Measurements from ENCODE around the gene ARHGAP5. TPM values are rescaled to one million over a fixed set of nuclear protein-coding genes. Genes with fewer than 3 reads are reported as not detected.

Gene ARHGAP5
- total and polyA plus RNA-seq, 3 experiments from 2014 or later = 15.9 to 38.2 (median 37.9) TPM

DNA sequence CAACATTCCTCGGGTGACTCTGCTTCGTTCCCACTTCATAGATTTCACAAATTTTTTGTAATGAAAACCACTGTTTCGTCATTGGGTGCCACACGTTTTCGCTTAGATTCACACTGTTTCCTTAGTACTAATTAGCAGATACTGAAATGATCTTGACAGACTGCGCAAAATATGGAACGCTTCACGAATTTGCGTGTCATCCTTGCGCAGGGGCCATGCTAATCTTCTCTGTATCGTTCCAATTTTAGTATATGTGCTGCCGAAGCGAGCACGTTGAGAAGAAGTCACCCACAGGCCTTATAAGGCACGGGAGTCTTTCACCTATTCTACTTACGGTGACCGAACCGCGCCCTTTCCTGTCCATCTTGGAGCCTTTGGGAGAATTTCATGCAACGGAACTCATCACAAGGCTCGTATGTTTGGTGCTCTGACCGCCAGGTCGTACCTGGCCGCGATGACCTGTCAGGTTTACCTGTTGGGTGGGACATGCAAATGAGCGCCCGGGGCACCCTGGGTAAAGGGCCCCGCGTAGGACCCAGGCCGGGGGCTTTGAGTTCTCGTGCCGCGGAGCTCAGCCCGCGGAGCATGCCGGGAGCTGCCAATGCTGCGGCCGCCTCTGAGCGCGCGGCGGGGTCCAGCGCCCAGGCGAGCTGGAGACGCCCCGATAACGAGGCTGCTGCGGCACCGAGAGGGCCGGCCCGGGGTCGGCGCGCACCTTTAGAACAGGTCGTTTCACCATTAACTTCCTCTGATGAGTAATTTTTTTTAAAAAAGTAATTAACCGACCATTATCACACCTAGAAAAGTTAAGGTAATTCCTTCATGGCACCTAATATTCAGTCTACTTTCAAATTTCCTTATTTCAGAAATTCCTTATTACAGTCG, 126.1 kb downstream of the ARHGAP5 start, which contains the start of gene RNU6-8:
TSS of gene RNU6-8 (minus strand) at position 272 of the 885 bp plus-strand sequence.
- Mint-ChIP-seq H3K27ac (peak within 1 kb of the TSS; percentile 95 to 100 (median 99)), H3K27me3 (peaks cover 3 to 10% of the 10 kb centered on the region in 2 donors), H3K9me3 (peaks cover 0 to 3% (median 0%) of the 10 kb centered on the region in 5 donors), H3K36me3 (peaks cover 0 to 14% (median 0%) of the 10 kb centered on the region in 3 donors), H3K4me1 (peaks cover 29 to 43% (median 40%) of the 10 kb centered on the region in 3 donors), H3K4me3 (peak within 1 kb of the TSS; percentile 85 to 97 (median 92))
- H3K4me1 ChIP-seq (ENCODE audit: insufficient read depth, low read length) = peaks cover 16% of the 10 kb centered on the region
- peak; percentile 70 to 95 (median 88) for DNase-seq
- no peaks in the 10 kb centered on the region for H3K9me3 ChIP-seq (ENCODE audit: low read length)
- no peaks in the 10 kb centered on the region for H3K36me3 ChIP-seq (ENCODE audit: insufficient read depth, low read length)
- H3K4me3 ChIP-seq (ENCODE audit: low read length) = peak within 1 kb of the TSS; percentile 85
- ChIA-PET CTCF (interaction anchor here (1.9 kb wide), 1 partner anchor 128 kb away, joined by 18 read pairs; the partner anchor contains the start of gene ARHGAP5), POLR2A (interaction anchor here (0.7 to 3.0 kb wide), 3 partner anchors 127 to 1177 kb away, joined by 3 to 21 read pairs (median 4); partner anchors contain the start of genes ARHGAP5 and DTD2)
- H3K27ac ChIP-seq (ENCODE audit: low read depth, low read length) = peak within 1 kb of the TSS; percentile 97
- no peaks in the 10 kb centered on the region for H3K27me3 ChIP-seq (ENCODE audit: insufficient read depth, low read length, poor library complexity, severe bottlenecking)

DNA sequence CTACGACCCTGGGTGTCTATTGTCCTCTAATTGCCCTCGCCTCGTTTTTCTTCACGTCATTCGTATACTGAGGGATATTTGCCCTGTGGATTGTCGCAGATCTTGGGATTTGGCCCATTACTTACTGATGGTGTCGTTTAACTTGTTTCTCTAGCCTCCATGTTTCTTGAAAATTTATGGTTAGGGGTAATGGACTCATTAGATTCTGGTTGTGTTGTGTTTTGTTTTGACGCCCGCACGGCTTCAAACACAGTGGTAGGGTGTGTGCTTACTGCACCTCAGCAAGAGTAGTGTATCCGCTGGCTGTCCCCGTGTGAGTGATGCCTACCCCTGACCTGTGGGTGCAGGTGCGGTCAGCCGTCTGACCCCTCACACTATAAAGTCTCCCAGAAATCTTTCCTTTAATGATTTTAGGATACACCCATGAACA, 126.8 kb downstream of the ARHGAP5 start:
- Histone ChIP-seq H3K4me1 (ENCODE audit: insufficient read depth, low read length) (peaks cover 16% of the 10 kb centered on the region), H3K36me3 (ENCODE audit: insufficient read depth, low read length) (no peaks in the 10 kb centered on the region), H3K27ac (ENCODE audit: low read depth, low read length) (peak overlapping the region; percentile 97), H3K27me3 (ENCODE audit: insufficient read depth, low read length, poor library complexity, severe bottlenecking) (no peaks in the 10 kb centered on the region), H3K9me3 (ENCODE audit: low read length) (no peaks in the 10 kb centered on the region), H3K4me3 (ENCODE audit: low read length) (peak overlapping the region; percentile 85)
- ChIA-PET CTCF (interaction anchor here (1.9 kb wide), 1 partner anchor 129 kb away, joined by 18 read pairs; the partner anchor contains the start of gene ARHGAP5), POLR2A (interaction anchor here (0.7 to 3.0 kb wide), 2 partner anchors 127 to 746 kb away, joined by 3 to 21 read pairs; partner anchors contain the start of genes ARHGAP5 and DTD2)
- peaks cover 0 to 3% (median 0%) of the 10 kb centered on the region in 5 donors for H3K9me3 Mint-ChIP-seq
- DNase-seq = peak in 2 of 5 donors; percentile 3 to 46
- peak overlapping the region; percentile 85 to 97 (median 92) for H3K4me3 Mint-ChIP-seq
- peaks cover 29 to 43% (median 40%) of the 10 kb centered on the region in 3 donors for H3K4me1 Mint-ChIP-seq
- H3K27ac Mint-ChIP-seq = peak overlapping the region; percentile 7 to 100 (median 96)
- peaks cover 3 to 12% of the 10 kb centered on the region in 2 donors for H3K27me3 Mint-ChIP-seq
- peaks cover 0 to 14% (median 0%) of the 10 kb centered on the region in 3 donors for H3K36me3 Mint-ChIP-seq

DNA sequence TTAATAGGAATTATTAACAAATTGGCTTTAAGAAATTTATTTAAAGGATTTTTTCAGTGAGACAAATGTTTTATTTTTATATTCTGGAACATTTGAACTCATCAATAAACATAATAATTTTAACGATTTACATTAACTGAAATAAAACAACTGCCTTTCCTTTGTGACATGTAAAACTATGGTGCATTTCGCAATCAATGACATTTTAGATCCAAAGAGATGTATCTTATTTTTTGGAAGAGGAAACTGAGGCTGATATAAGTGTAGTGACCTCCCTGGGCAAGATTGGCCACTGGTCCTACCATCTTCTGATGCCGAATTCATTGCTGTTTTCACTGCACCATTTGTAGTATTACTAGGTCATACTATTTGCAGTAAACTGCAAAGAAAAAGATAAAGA, 128.4 kb downstream of the ARHGAP5 start:
- ChIA-PET POLR2A (no interaction called here), CTCF (no interaction called here)
- H3K36me3 ChIP-seq (ENCODE audit: insufficient read depth, low read length) = no peaks in the 10 kb centered on the region
- Mint-ChIP-seq H3K27ac (peak overlapping the region in 1 of 8 donors; percentile 51), H3K4me3 (peak overlapping the region in 1 of 7 donors; percentile 68), H3K4me1 (peaks cover 29 to 38% (median 35%) of the 10 kb centered on the region in 3 donors), H3K27me3 (peaks cover 0 to 14% of the 10 kb centered on the region in 2 donors), H3K9me3 (peaks cover 0 to 3% (median 0%) of the 10 kb centered on the region in 5 donors), H3K36me3 (peaks cover 0 to 14% (median 0%) of the 10 kb centered on the region in 3 donors)
- H3K27ac ChIP-seq (ENCODE audit: low read depth, low read length) = no peak overlapping the region
- DNase-seq = no peak
- H3K4me3 ChIP-seq (ENCODE audit: low read length) = no peak overlapping the region
- no peaks in the 10 kb centered on the region for H3K27me3 ChIP-seq (ENCODE audit: insufficient read depth, low read length, poor library complexity, severe bottlenecking)
- H3K9me3 ChIP-seq (ENCODE audit: low read length) = no peaks in the 10 kb centered on the region
- H3K4me1 ChIP-seq (ENCODE audit: insufficient read depth, low read length) = peaks cover 16% of the 10 kb centered on the region

DNA sequence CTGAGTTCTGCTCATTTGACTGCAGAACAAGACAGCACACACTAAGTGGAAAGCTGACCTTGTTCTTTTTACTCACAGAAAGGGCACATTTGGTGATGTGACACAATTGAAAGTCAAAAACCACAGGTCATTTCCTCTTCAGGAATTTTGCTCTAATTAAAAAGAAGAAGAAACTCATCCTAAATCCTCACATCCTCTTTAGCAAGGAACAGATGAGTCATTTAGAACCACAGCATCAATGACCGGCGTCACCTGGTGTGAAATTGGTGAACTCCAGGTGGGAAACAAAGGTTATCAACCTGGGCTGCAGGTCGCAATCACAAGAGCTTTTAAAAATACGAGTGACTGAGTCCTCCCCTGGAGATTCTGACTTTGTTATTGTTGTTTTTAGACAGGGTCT, 128.9 kb downstream of the ARHGAP5 start:
- Mint-ChIP-seq H3K36me3 (peaks cover 0 to 13% (median 0%) of the 10 kb centered on the region in 3 donors), H3K9me3 (peaks cover 0 to 3% (median 0%) of the 10 kb centered on the region in 5 donors), H3K27ac (peak overlapping the region in 1 of 8 donors; percentile 51), H3K27me3 (peaks cover under 1 to 14% of the 10 kb centered on the region in 2 donors), H3K4me3 (peak overlapping the region in 2 of 7 donors; percentile 12 to 68), H3K4me1 (peaks cover 27 to 34% (median 30%) of the 10 kb centered on the region in 3 donors)
- no peaks in the 10 kb centered on the region for H3K9me3 ChIP-seq (ENCODE audit: low read length)
- H3K36me3 ChIP-seq (ENCODE audit: insufficient read depth, low read length) = no peaks in the 10 kb centered on the region
- H3K27me3 ChIP-seq (ENCODE audit: insufficient read depth, low read length, poor library complexity, severe bottlenecking) = no peaks in the 10 kb centered on the region
- no peak overlapping the region for H3K4me3 ChIP-seq (ENCODE audit: low read length)
- peaks cover 16% of the 10 kb centered on the region for H3K4me1 ChIP-seq (ENCODE audit: insufficient read depth, low read length)
- H3K27ac ChIP-seq (ENCODE audit: low read depth, low read length) = no peak overlapping the region
- ChIA-PET POLR2A (no interaction called here), CTCF (interaction anchor here (1.2 kb wide), 1 partner anchor 47 kb away, joined by 3 read pairs; no protein-coding TSS in a partner anchor)
- DNase-seq = no peak

DNA sequence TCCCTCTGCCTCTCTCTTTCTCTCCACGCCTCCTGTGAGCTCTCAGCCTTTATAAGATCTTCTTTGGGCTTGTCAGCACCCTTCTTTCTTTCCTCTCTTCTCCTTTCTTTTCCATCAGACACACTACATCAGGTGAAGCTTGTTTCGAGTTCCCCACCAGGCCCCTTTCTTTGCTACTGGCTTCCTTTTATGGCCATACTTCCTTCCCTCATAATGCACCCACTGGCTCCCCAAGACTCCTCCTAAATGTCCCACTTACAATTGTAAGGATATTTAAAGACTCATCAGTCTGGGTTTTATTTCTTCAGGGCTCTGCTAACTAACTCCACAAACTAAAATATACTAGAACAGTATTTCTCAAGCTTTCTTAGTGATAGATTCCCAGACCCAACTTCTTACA, 129.4 kb downstream of the ARHGAP5 start:
- POLR2A ChIA-PET = no interaction called here
- DNase-seq = no peak
- CTCF ChIA-PET = interaction anchor here (1.2 kb wide), 1 partner anchor 47 kb away, joined by 3 read pairs; no protein-coding TSS in a partner anchor

DNA sequence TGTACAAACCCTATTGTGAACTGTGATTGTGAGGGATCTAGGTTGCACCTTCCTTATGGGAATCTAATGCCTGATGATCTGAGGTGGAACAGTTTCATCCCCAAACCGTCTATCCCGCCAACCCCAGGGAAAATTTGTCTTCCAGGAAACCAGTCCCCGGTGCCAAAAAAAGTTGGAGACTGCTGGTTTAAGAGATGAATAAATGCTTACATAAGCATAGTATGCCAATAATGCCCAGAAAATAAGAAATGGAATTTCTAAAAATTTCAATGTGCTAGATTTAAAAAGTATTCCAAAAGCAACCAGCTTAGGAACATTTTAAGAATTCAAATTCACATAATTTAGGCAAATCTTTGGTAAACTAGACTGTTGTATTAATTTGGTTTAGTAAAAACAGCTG, 131.4 kb downstream of the ARHGAP5 start:
- H3K4me1 Mint-ChIP-seq = peaks cover 8 to 13% (median 10%) of the 10 kb centered on the region in 3 donors
- H3K36me3 Mint-ChIP-seq = peaks cover 0 to 2% (median 0%) of the 10 kb centered on the region in 3 donors
- H3K9me3 Mint-ChIP-seq = no peaks in the 10 kb centered on the region
- H3K27me3 Mint-ChIP-seq = peaks cover 13 to 14% of the 10 kb centered on the region in 2 donors
- Histone ChIP-seq H3K4me3 (ENCODE audit: low read length) (no peak overlapping the region), H3K27ac (ENCODE audit: low read depth, low read length) (no peak overlapping the region), H3K36me3 (ENCODE audit: insufficient read depth, low read length) (no peaks in the 10 kb centered on the region), H3K9me3 (ENCODE audit: low read length) (no peaks in the 10 kb centered on the region), H3K27me3 (ENCODE audit: insufficient read depth, low read length, poor library complexity, severe bottlenecking) (no peaks in the 10 kb centered on the region), H3K4me1 (ENCODE audit: insufficient read depth, low read length) (peaks cover 9% of the 10 kb centered on the region)
- H3K4me3 Mint-ChIP-seq = no peak overlapping the region
- ChIA-PET POLR2A (interaction anchor here (0.6 kb wide), 1 partner anchor 122 kb away, joined by 3 read pairs; no protein-coding TSS in a partner anchor), CTCF (no interaction called here)
- no peak for DNase-seq
- no peak overlapping the region for H3K27ac Mint-ChIP-seq

More for the DNA sequence above, 129.4 kb downstream of the ARHGAP5 start:
- Mint-ChIP-seq H3K36me3 (peaks cover 0 to 9% (median 0%) of the 10 kb centered on the region in 3 donors), H3K9me3 (peaks cover 0 to 3% (median 0%) of the 10 kb centered on the region in 5 donors), H3K4me1 (peaks cover 23 to 30% (median 28%) of the 10 kb centered on the region in 3 donors), H3K27me3 (peaks cover 6 to 14% of the 10 kb centered on the region in 2 donors), H3K27ac (peak overlapping the region in 3 of 8 donors; percentile 10 to 51 (median 45)), H3K4me3 (peak overlapping the region in 1 of 7 donors; percentile 61)
- H3K4me1 ChIP-seq (ENCODE audit: insufficient read depth, low read length) = peaks cover 16% of the 10 kb centered on the region
- H3K4me3 ChIP-seq (ENCODE audit: low read length) = no peak overlapping the region
- H3K36me3 ChIP-seq (ENCODE audit: insufficient read depth, low read length) = no peaks in the 10 kb centered on the region
- no peaks in the 10 kb centered on the region for H3K9me3 ChIP-seq (ENCODE audit: low read length)
- H3K27ac ChIP-seq (ENCODE audit: low read depth, low read length) = no peak overlapping the region
- H3K27me3 ChIP-seq (ENCODE audit: insufficient read depth, low read length, poor library complexity, severe bottlenecking) = no peaks in the 10 kb centered on the region
